ENCODE data around the gene DYRK3.
"Not testable (repeated sequence)": the region's sequence is repeated elsewhere in the genome, so short reads cannot be mapped to it uniquely, and the experiment has no call there.

Gene DYRK3

DNA sequence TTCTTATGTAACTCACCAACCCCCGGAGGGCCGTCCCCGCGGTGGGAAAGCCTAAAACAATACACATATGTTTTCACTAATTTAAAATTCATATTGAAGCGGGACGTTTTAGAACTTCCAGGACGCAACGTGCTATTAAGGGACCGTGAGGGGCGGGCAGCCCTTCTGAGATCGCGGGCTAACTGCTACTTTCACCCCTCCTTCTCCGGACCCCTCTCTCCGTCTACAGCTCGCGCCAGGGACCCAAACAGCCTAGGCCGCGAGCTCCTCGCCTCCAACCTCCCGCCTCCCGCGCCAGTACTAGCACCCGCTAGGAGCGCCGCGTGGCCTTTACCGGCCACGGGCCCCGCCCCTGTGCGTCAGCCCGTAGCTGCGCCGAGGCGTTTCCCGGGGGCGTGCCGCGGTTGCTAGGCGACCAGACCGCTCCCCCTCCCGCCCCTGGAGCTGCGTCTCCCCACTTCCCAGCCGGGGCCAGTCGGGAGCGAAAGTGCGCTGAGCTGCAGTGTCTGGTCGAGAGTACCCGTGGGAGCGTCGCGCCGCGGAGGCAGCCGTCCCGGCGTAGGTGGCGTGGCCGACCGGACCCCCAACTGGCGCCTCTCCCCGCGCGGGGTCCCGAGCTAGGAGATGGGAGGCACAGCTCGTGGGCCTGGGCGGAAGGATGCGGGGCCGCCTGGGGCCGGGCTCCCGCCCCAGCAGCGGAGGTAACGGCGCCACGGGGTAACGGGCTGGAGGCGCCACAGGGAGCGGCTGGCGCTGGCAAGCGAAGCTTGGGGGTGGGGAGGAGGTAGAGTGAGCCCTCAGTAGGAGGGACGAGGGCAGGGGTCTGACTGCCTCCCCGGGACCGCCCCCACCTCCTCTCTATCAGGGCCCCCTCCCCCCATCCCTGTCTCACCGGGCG is at the start of gene DYRK3:
Gene DYRK3, plus strand, starts transcription at position 457 of the 898 bp plus-strand sequence. Its CDS starts 168 bp downstream, at position 625.
- peak; percentile 82 for DNase-seq

DNA sequence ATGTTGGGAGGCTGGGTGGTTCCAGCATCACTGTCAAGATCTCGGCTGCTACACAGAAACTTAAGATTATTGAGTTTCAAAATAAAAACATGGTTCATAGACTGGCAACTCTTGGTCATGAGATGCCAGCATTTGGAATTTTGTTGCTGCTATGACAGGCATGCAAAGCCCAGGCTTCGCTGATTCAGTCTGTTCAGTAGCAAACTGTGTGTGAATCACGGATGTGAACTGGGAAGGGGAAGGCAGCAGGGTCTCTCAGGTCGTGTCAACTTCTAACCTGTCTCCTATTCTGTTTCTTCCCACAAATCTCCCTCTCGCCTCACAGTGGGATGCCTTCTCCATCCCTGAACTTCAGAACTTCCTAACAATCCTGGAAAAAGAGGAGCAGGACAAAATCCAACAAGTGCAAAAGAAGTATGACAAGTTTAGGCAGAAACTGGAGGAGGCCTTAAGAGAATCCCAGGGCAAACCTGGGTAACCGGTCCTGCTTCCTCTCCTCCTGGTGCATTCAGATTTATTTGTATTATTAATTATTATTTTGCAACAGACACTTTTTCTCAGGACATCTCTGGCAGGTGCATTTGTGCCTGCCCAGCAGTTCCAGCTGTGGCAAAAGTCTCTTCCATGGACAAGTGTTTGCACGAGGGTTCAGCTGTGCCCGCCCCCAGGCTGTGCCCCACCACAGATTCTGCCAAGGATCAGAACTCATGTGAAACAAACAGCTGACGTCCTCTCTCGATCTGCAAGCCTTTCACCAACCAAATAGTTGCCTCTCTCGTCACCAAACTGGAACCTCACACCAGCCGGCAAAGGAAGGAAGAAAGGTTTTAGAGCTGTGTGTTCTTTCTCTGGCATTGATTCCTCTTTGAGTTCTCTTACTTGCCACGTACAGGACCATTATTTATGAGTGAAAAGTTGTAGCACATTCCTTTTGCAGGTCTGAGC is 48.6 kb upstream of the DYRK3 start:
- DNase-seq: no peak

DNA sequence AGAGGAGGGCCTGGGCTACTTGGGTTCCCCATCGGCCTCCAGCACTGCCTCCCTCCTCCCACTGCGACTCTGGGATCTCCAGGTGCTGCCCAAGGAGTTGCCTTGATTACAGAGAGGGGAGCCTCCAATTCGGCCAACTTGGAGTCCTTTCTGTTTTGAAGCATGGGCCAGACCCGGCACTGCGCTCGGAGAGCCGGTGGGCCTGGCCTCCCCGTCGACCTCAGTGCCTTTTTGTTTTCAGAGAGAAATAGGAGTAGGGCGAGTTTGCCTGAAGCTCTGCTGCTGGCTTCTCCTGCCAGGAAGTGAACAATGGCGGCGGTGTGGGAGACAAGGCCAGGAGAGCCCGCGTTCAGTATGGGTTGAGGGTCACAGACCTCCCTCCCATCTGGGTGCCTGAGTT is 47.4 kb upstream of the DYRK3 start:
- no peak for DNase-seq

DNA sequence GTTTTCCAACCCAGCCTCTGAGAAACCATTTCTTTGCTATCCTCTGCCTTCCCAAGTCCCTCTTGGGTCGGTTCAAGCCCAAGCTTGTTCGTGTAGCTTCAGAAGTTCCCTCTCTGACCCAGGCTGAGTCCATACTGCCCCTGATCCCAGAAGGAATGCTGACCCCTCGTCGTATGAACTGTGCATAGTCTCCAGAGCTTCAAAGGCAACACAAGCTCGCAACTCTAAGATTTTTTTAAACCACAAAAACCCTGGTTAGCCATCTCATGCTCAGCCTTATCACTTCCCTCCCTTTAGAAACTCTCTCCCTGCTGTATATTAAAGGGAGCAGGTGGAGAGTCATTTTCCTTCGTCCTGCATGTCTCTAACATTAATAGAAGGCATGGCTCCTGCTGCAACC is 46.8 kb upstream of the DYRK3 start:
- no peak for DNase-seq

DNA sequence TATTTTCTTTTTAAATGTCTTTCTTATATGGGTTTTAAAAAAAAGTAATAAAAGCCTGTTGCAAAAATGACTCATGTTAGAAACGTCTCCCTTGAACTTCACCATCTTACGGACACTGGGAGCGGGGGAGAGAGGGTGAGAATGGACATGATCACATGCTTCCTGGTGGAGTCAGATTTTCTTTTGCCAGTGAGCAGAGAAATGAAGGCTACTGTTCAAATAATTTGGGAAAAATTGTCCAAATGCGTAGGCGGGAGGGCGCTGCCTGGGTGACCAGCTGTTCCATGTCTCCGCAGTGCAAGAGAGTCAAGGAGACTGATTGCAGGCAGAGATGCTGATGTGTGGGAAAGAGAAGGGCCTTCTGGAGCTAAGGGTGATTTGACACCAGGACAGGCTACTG is 46.1 kb upstream of the DYRK3 start:
- no peak for DNase-seq

DNA sequence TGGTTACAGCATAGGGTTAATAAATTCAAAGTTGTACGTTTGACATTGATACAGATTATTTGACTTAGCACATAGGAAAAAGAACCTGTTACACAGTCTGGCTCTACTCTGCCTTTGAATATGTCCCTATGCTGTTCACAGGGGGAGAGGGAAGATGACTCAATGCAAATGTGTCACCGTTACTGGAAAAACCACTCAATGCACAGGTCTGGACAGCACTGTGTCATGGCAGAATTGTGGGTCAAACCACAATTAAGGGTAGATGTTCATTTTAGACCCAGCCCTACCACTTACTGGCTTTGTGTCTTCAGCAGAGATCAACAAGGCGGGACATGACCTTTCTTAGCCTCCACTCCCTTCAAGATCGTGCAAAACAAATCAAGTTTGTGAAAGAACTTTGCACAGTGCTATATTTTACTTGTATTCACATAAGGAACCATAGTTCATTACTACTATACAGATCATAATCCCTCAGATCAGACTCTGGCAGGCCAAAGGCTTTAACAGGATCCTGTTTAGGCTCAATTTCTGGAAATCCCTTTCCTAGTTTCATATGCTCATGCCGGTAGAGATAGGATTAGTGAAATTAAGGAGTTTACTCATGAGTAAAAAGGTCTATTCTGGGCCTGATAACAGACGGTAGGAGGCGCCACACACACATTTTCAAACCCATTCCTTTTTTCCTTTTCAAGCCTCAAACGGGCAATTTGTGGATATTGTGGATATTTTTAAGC is 45.1 kb upstream of the DYRK3 start:
- no peak for DNase-seq

DNA sequence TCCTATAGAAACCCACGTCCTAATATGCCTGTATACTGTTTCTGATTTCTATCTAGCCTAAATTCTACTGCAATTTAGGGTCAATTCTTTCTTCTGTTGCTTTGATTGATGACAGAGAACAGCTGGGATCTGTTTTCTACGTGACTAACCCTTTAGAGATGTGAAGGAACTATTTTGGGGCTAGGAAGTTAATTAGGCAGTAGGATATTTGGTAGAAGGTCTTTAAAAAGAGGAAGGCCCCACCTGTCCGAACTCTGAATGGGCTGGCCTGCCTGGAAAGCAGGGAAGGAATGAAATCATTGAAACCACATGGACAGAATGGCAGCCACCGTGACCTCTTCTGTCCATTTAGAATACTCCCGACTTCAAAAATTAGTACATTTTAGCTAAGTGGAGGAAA is 44.1 kb upstream of the DYRK3 start:
- no peak for DNase-seq

DNA sequence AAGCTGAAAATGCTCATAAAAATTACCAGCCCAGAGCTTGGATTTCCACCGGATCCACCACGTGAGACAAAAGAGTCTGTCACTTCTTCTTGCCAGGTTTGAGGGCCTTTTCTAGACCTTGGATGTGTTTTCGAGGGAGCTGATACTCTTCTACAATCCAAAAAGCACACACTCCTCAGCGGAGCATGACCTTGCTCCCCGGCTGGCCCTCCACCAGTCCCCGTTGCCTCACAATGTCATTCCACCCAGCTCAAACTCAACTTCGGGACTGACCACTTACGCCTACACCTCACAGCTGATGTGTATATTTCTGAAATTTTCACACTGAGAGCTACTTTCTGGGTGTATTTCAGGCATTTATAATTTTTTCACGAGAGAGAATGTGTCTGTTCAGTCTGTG is 43.6 kb upstream of the DYRK3 start:
- DNase-seq: no peak

DNA sequence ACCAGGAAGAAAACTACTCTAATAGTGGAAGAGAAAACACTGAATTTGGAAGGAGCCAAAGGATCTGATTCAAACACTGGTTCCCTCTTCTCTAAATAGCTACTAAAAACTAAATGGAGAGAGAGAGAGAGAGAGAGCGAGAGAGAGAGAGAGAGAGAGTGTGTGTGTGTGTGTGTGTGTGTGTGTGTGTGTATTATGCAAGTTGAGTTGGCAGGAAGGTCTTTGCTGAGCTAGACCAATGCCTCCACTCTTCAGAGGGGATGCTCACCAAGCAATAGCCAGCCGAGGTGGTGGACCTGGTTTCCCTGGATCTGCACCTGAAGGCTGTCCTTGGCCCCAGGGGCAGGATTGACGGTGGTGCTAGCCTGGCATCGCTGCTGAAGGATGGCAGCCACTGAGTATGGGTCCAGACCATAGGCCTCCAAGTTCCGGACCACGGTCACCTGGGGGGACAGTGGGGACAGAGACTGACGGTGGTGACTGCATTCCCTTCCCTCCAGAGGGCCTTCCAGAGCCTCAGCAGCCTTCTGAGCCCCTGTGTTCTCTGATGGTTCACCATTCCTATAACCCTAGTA is 41.9 kb upstream of the DYRK3 start:
- no peak for DNase-seq

DNA sequence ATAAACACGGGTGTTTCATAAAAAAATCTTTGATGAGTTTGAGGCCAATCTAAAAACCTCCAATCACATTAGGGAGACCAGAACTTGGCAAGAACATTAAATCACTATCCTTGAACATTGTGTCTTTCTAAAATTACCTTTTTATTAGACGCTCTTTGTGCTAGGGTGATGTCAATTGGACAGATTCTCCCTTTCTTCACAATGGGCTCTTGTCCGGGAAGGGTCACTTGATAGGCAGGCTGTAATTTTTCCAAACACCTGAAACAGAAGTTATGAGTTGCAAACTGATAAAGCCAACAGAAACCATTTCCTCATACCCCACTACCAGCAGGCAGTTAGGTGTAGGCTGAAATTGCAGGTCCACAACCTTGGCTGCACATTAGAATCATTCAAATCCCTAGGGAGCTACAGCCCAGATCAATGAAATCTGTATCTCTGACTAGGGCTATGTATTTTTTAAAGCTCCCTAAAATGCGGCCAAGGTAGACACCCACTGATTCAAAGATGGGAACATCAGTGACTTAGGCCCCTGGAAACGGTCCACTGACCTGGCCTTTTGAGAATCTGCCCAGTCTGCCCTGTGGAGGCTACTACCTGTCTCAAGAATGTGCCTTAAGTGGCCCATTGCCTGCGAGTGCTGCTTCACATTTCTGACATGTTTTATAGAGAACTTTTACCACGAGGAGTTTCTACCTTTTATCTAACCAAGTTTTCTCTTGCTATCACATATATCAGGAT is 39.6 kb upstream of the DYRK3 start:
- DNase-seq: no peak

DNA sequence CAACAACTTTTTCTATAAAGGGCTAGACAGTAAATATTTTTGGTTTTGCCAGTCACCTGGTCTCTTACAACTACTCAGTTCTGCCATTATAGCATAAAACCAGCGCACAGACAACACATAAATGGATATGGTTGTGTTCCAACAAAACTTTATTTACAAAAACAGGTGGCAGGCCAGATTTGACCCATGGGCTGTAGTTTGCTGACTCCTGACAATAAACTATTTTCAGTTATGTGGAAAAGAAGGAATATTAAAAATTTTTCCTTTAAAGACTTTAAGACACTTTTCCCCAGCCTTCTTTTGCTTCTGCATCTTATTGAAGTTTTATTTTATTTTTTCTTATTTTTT is 39.0 kb upstream of the DYRK3 start:
- no peak for DNase-seq

DNA sequence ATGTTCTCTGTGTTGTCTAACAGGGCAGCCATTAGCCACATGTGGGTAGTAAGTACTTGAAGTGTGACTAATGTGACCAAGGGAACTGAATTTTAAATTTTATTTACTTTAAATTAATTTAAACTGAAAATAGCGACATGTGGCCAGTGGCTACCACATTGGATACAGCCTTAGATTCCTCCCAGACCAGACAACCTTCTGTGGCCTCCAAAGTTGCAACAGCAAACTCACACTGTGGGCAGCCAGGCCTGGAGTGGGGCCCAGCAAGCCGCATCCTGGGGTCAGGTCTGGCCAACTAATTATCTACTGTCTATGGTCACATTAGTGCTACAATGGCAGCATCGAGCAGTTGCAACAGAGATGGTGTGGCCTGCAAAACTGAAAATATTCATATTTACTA is 34.8 kb upstream of the DYRK3 start:
- no peak for DNase-seq

DNA sequence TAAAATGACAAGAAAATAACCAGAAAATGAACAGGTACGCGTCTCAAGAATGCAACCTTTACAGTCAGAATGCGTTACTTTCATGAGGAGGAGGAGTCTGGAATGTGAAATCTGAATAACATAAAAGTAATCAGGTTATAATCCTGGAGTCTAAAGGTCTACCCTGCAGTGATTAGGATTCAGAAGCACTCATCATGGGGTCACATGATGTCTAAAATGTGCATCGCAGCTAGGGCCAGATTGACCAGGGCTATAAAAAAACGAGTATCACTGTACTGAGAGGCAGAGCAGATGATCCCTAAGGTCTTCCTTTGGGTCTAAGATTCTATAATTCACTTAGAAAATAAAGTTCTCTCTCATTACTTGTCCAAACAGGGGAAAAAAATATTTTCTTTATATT is 30.5 kb upstream of the DYRK3 start:
- DNase-seq: no peak

DNA sequence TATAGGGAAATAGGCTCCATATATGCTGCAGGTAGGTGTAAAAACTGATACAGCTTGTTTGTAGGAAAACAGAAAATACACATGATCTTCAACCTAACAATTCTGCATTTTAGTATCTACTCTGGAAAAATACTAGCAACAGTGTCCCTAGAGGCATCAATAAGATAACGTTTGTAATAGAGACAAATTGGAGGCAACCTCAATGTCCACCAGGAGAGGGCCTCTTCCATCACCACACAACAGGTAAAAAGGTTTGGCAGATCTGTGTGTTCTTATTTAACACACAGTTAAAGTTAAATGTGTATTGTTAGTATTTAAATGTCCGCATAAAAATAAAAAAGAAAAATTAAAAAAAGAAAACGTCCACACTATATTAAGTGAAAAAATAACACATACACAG is 28.5 kb upstream of the DYRK3 start:
- DNase-seq: no peak

DNA sequence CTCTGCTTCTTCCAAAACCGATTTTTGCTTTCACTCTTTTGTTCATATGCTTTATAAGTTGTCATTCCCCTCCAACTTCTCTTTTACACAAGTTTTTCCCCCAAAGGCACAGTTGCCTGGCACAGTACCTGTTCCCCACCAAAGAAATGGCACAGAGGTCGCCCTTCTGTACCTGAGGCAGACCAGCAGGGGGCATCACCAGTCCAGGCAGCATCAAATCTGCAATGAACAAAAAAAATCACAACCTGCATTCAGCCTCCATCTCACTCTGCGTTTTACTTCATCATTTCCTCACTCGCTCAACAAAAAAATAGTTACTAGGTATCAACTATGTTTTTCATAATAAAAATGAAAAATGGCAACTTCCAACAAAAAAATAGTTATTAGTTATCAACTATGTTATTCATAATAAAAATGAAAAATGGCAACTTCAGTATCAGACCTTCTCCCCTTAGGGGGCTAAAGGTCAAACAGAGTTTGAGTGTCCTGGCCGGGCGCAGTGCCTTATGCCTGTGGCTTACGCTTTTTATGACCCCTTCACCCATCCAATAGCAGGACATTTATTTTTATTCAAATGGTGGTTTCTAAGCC is 27.1 kb upstream of the DYRK3 start:
- DNase-seq: no peak

DNA sequence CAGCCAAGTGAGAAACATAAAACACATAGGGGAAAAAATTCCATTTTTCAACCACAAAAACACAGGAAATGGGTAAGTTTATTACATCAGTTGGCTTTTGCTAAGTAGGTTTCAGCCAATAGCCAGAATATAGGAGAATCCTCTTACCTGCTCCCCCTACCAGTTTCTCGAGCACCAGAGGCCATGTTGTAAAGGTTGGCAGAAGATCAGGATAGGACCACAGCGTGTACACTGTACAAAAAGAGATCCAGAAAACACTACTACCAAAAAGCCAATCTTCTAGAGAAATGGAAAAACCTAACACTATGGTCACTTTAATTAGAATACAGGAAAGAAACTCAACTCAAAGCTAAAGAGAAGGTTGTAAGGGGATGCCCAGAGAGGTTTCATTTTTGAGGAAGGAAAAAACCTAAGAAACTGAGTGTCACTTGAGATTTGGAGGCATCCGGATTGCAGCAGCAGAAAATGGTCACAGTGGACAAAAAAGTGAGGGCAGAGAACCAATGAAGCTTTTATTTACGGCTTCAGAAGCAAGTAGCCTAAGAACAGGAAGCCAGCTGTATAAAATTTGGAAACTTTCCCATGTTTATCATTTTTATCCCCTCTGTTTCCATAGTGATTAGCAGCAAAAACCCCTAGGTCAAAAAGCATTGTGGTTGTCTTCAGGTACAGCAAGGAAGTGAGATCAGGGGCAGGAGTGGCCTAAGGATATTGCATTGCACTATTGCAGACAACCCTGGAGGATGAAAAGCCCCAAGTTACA is 25.9 kb upstream of the DYRK3 start:
- DNase-seq: no peak

DNA sequence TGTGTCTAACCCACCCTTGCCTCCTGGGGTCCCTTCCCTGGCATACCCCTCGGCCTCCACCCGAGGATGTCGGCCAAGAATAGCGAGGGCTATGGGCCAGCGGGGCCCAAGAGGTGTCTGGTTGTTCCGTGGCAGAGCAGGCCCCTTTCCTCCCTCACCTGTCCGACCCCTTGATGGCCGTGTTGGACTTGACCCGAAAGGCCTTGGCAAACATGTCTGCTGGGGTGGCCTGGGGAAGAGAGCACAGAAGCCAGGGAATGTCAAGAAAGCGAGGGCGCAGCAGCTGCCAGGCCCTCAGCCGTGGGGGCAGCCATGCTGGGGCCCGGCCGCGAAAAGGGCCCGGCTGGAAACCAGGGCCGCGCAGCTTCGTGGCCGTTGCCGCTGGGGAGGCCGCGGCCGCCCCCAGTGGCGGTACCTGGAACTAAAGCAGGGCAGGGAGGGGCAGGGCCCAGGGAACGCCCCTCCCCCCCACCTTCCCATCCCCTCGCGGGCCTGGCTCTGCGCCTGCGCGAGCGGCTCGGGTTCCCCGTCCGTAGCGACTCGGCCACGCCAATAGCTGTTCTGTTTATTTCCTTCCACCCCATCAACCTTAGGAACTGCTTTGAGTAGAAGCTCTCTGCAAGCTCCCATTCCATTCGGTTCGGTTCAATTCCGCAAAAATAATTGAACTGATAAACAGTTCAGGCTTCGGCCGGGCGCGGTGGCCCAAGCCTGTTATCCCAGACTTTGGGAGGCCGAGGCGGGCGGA is 23.0 kb upstream of the DYRK3 start, which contains the start of gene EIF2D:
Gene EIF2D, minus strand, starts transcription at position 337 of the 748 bp plus-strand sequence. Its CDS starts 123 bp downstream, at position 214.
- DNase-seq: peak; percentile 65

DNA sequence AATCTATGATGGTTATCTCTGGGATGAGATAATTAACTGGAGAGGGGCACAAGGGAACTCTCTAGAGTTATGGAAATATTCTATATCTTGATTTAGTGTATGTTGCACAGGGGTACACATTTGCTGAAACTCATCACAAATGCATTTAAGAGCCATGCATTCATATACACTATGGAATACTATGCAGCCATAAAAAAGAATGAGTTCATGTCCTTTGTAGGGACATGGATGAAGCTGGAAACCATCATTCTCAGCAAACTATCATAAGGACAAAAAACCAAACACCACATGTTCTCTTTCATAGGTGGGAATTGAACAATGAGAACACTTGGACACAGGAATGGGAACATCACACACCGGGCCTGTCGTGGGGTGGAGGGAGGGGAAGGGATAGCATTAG is 8.9 kb upstream of the DYRK3 start:
- DNase-seq: not testable (repeated sequence)

DNA sequence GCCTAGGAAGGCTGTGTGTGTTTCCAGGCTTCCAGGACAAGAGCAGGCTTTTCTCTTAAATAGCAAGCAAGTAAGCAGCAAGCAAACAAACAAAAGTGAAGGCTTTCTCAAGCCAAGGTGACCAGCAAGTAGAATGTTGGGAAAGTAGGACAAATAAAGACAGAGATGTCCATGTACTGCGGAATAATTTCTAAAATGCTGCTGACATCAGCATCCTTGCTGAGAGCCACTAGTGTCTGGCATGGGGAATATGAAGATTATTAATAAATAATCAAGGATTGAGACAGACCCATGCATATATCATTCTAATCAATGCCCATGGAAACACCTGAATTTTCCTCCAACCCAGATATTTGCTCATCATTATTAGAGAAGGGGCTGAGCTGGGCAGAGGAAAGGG is 6.4 kb upstream of the DYRK3 start:
- no peak for DNase-seq

DNA sequence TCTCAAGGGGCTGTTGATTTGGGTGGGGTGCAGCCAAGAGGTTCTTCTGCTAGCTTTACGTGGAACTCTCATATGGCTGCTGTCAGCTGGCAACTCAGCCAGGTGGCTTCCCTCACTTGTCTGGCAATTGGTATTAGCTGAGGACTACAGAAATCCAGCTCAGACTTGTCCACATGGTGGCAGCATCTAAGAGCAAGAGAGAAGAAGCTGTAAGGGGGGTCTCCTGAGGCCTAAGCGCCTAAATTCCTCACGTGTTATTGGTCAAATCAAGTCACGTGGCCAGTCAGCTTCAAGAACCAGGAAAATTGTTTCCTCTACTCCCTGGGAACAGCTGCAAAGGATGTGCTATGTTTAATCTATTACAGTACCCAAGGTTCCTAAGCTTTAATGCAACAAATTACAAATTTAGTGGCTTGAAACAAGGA is 4.2 kb upstream of the DYRK3 start:
- DNase-seq: peak; percentile 13

Data from NCI-H1417 treated with DMSO at 0.1 percent for 48 hours (cell line).